Measurements from ENCODE around the gene SLC29A2.

- TF ChIP-seq ZFP30 (CRISPR knock-in tag; IDR thresholded peaks at IDR 0.05) (no peak), ZNF8 (CRISPR knock-in tag; IDR thresholded peaks at IDR 0.05) (no peak), BACH2 (CRISPR knock-in tag; IDR thresholded peaks at IDR 0.05; ENCODE audit: borderline replicate concordance) (no peak), POU6F1 (CRISPR knock-in tag; IDR thresholded peaks at IDR 0.05; ENCODE audit: borderline replicate concordance, low read depth) (no peak), TSHZ2 (CRISPR knock-in tag; IDR thresholded peaks at IDR 0.05) (no peak), OSR1 (CRISPR knock-in tag; IDR thresholded peaks at IDR 0.05) (no peak), ESRRG (CRISPR knock-in tag; IDR thresholded peaks at IDR 0.05) (no peak)
- TF ChIP-seq, protein P1, sequence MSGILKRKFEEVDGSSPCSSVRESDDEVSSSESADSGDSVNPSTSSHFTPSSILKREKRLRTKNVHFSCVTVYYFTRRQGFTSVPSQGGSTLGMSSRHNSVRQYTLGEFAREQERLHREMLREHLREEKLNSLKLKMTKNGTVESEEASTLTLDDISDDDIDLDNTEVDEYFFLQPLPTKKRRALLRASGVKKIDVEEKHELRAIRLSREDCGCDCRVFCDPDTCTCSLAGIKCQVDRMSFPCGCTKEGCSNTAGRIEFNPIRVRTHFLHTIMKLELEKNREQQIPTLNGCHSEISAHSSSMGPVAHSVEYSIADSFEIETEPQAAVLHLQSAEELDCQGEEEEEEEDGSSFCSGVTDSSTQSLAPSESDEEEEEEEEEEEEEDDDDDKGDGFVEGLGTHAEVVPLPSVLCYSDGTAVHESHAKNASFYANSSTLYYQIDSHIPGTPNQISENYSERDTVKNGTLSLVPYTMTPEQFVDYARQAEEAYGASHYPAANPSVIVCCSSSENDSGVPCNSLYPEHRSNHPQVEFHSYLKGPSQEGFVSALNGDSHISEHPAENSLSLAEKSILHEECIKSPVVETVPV (CRISPR knock-in tag; IDR thresholded peaks at IDR 0.05): no peak
- TF ChIP-seq, protein P2, sequence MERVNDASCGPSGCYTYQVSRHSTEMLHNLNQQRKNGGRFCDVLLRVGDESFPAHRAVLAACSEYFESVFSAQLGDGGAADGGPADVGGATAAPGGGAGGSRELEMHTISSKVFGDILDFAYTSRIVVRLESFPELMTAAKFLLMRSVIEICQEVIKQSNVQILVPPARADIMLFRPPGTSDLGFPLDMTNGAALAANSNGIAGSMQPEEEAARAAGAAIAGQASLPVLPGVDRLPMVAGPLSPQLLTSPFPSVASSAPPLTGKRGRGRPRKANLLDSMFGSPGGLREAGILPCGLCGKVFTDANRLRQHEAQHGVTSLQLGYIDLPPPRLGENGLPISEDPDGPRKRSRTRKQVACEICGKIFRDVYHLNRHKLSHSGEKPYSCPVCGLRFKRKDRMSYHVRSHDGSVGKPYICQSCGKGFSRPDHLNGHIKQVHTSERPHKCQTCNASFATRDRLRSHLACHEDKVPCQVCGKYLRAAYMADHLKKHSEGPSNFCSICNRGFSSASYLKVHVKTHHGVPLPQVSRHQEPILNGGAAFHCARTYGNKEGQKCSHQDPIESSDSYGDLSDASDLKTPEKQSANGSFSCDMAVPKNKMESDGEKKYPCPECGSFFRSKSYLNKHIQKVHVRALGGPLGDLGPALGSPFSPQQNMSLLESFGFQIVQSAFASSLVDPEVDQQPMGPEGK (CRISPR knock-in tag; IDR thresholded peaks at IDR 0.05; ENCODE audit: borderline replicate concordance): no peak
Measured at GRCh38 chr11:66393954-66394353, 22.4 kb upstream of the SLC29A2 start.
